HepG2 (cell line): ENCODE measurements around the gene ZSCAN31. TPM values are rescaled to one million over a fixed set of nuclear protein-coding genes. Genes with fewer than 3 reads are reported as not detected.

ENCODE experiments used
- ARNT2 ChIP-seq: sonication (generic); formaldehyde crosslinking; IDR thresholded peaks from 2 replicates; pipeline ENCODE4 v1.8.0; 2022; ENCODE audit warnings: mild to moderate bottlenecking, low read depth, missing genetic modification reagents, moderate library complexity
- FOXO1 ChIP-seq: sonication (generic); formaldehyde crosslinking; IDR thresholded peaks from 2 replicates; pipeline ENCODE4 v1.4.0; 2020; ENCODE audit warnings: missing genetic modification reagents
- HMGXB3 ChIP-seq: sonication (generic); formaldehyde crosslinking; IDR thresholded peaks from 2 replicates; pipeline ENCODE4 v1.4.0; 2020; ENCODE audit warnings: missing genetic modification reagents, borderline replicate concordance
- HOXA3 ChIP-seq: sonication (generic); formaldehyde crosslinking; IDR thresholded peaks from 2 replicates; pipeline ENCODE4 v1.5.0; 2020; ENCODE audit warnings: missing genetic modification reagents
- KDM2A ChIP-seq: sonication (generic); formaldehyde crosslinking; IDR thresholded peaks from 2 replicates; pipeline ENCODE4 v1.4.0; 2020; ENCODE audit warnings: low read depth, missing genetic modification reagents, borderline replicate concordance
- KDM3A ChIP-seq: IDR thresholded peaks from 2 replicates; pipeline ENCODE4 v1.6.1; 2018; ENCODE audit warnings: low read depth, missing compliant biosample characterization
- MED13 ChIP-seq: sonication (generic); formaldehyde crosslinking; IDR thresholded peaks from 2 replicates; pipeline ENCODE4 v1.5.0; 2020; ENCODE audit warnings: missing genetic modification reagents
- MLLT10 ChIP-seq: sonication (generic); formaldehyde crosslinking; IDR thresholded peaks from 2 replicates; pipeline ENCODE4 v1.4.0; 2020; ENCODE audit warnings: missing genetic modification reagents
- NCOA2 ChIP-seq: sonication (generic); formaldehyde crosslinking; IDR thresholded peaks from 2 replicates; pipeline ENCODE4 v1.8.0; 2022; ENCODE audit warnings: inconsistent platforms
- ONECUT2 ChIP-seq: sonication (generic); formaldehyde crosslinking; IDR thresholded peaks from 2 replicates; pipeline ENCODE4 v1.4.0; 2020; ENCODE audit warnings: missing genetic modification reagents
- PTBP1 ChIP-seq: fragments of 200-400 bp; formaldehyde crosslinking; IDR thresholded peaks from 2 replicates; pipeline ENCODE4 v1.6.1; 2018; ENCODE audit warnings: low read length, low read depth; ENCODE audit not compliant: poor library complexity, severe bottlenecking
- RELA ChIP-seq: sonication (generic); formaldehyde crosslinking; IDR thresholded peaks from 2 replicates; pipeline ENCODE4 v1.4.0; 2020; ENCODE audit warnings: missing genetic modification reagents
- RFXAP ChIP-seq: sonication (generic); formaldehyde crosslinking; IDR thresholded peaks from 2 replicates; pipeline ENCODE4 v1.4.0; 2020; ENCODE audit warnings: missing genetic modification reagents, borderline replicate concordance
- SALL1 ChIP-seq: sonication (generic); formaldehyde crosslinking; IDR thresholded peaks from 2 replicates; pipeline ENCODE4 v1.8.0; 2022; ENCODE audit warnings: mild to moderate bottlenecking, missing genetic modification reagents
- TBL1XR1 ChIP-seq: fragments of 150-350 bp; IDR thresholded peaks from 2 replicates; pipeline ENCODE4 v1.6.1; 2014; ENCODE audit warnings: borderline replicate concordance, low read length; ENCODE audit not compliant: partially characterized antibody
- TFDP2 ChIP-seq: sonication (generic); formaldehyde crosslinking; IDR thresholded peaks from 2 replicates; pipeline ENCODE4 v1.4.0; 2020; ENCODE audit warnings: missing genetic modification reagents
- ZFP1 ChIP-seq: IDR thresholded peaks from 2 replicates; pipeline ENCODE4 v1.6.1; 2016
- ZNF333 ChIP-seq: sonication (generic); formaldehyde crosslinking; IDR thresholded peaks from 2 replicates; pipeline ENCODE4 v1.4.0; 2020; ENCODE audit warnings: mild to moderate bottlenecking, missing genetic modification reagents, borderline replicate concordance
- ZNF451 ChIP-seq: sonication (generic); formaldehyde crosslinking; IDR thresholded peaks from 2 replicates; pipeline ENCODE4 v1.5.0; 2020; ENCODE audit warnings: mild to moderate bottlenecking, missing genetic modification reagents
- ZNF577 ChIP-seq: sonication (generic); formaldehyde crosslinking; IDR thresholded peaks from 2 replicates; pipeline ENCODE4 v1.4.0; 2020; ENCODE audit warnings: mild to moderate bottlenecking, low read depth, missing genetic modification reagents, borderline replicate concordance
- ZNF619 ChIP-seq: sonication (generic); formaldehyde crosslinking; IDR thresholded peaks from 2 replicates; pipeline ENCODE4 v1.4.0; 2020; ENCODE audit warnings: mild to moderate bottlenecking, missing genetic modification reagents
- ZNF629 ChIP-seq: sonication (generic); formaldehyde crosslinking; conservative IDR thresholded peaks from 2 replicates; pipeline ENCODE4 v1.5.0; 2020; ENCODE audit warnings: missing genetic modification reagents
- ZNF691 ChIP-seq: sonication (generic); formaldehyde crosslinking; IDR thresholded peaks from 2 replicates; pipeline ENCODE4 v1.4.0; 2020; ENCODE audit warnings: missing genetic modification reagents, low read depth, mild to moderate bottlenecking, borderline replicate concordance
- ZNF839 ChIP-seq: sonication (generic); formaldehyde crosslinking; IDR thresholded peaks from 2 replicates; pipeline ENCODE4 v1.4.0; 2020; ENCODE audit warnings: missing genetic modification reagents, mild to moderate bottlenecking, borderline replicate concordance
- polyA plus RNA-seq, 8 experiments: library from polyadenylated mRNA; depleted of rRNA in 3 of 8; stranded (reverse) in 7 of 8; unstranded in 1 of 8; fragments of >200 nt; fragmentation: Illumina TruSeq in 4 of 8; extraction: Trizol in 4 of 8; gene quantifications; 2 replicates each; pipeline versions ENCODE4 v1.2.1 to v1.2.3, GENCODE V29; 2011 to 2016; ENCODE audit warnings: low read depth in 4 of 8, missing spikeins in 1 of 8, mixed read lengths in 1 of 8; ENCODE audit not compliant: insufficient read depth in 1 of 8
- total RNA-seq, 5 experiments: library from RNA; depleted of rRNA; stranded (reverse); fragments of >200 nt; fragmentation: Illumina TruSeq; extraction: Trizol; gene quantifications; 2 replicates each; pipeline ENCODE4 v1.2.3, GENCODE V29; 2016; ENCODE audit warnings: low read depth in 1 of 5

The ZSCAN31 gene
- total and polyA plus RNA-seq, 2 of the 13 experiments (the other 11 are each of a cell fraction or from before 2014, with no cell fraction given): 5.3 to 6.2 TPM

DNA sequence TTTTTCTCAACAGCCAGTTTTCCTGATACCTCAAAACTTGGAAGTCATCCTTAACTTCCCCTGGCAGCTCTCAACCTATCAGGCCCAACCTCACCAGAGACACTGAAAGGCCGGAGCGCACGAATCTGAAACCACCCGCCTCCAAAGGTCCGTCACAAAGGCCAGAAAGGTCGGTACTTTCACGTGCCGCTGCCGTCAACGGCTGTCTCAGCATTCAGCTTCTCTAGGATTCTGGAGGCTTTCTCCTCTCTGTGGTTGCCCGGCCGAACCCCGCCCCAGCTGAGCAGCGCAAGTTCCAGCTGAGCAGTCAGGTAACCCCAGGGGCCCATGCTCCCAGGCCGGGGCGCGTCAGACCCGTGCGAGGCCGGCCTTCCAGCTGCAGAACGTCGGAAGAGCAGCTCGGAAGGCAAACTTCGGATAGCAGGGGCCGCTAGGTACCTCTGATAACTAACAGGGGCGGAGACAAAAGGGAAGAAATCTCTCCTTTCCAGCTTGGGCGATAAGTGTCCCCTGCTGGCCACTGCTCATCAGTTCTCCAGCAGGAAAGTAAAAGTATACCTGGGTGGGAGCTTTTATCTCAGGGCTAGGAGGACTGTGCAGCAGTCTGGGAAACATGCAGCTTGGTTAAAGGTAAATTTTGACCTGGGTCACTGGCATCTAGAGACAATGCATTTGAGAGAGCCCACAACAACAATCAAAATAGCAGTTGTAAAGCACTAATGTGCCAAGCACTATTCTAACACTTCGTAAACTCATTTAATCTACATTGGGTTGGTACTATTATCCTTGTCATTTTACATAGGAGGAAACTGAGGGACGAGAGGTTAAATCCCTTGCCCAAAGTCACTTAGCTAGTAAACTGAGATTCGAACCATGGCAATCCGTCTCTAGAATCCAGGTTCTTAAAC is 47.5 kb upstream of the ZSCAN31 start (continued):
- TF ChIP-seq TBL1XR1: peak; percentile 49
- 0 out of 2 replicates have a peak, but pooled peaks have one; percentile 69 for TF ChIP-seq ZNF451 (CRISPR knock-in tag)
- TF ChIP-seq ONECUT2 (CRISPR knock-in tag): no peak
- TF ChIP-seq ZNF333 (CRISPR knock-in tag): no peak
- peak; percentile 68; the same call in 1 of the 2 replicates for TF ChIP-seq FOXO1 (CRISPR knock-in tag)
- 0 out of 2 replicates have a peak, but pooled peaks have one; percentile 71 for TF ChIP-seq HMGXB3
- TF ChIP-seq HOXA3 (CRISPR knock-in tag): peak; percentile 95
- TF ChIP-seq ARNT2 (CRISPR knock-in tag): peak; percentile 86
- peak; percentile 93 for TF ChIP-seq TFDP2 (CRISPR knock-in tag)
- TF ChIP-seq ZNF691 (CRISPR knock-in tag): peak; percentile 77; the same call in 1 of the 2 replicates
- peak; percentile 93 for TF ChIP-seq PTBP1
- no peak; the same call in none of the 2 replicates for TF ChIP-seq ZNF619 (CRISPR knock-in tag)
- peak; percentile 72; the same call in 1 of the 2 replicates for TF ChIP-seq RFXAP (CRISPR knock-in tag)
- TF ChIP-seq MED13 (CRISPR knock-in tag): no peak
- peak; percentile 76; the same call in 1 of the 2 replicates for TF ChIP-seq ZFP1 (CRISPR knock-in tag)
- TF ChIP-seq ZNF839 (CRISPR knock-in tag): peak; percentile 91; the same call in 1 of the 2 replicates
- TF ChIP-seq ZNF629 (CRISPR knock-in tag): no peak; the same call in 1 of the 2 replicates
- peak; percentile 97 for TF ChIP-seq KDM2A (CRISPR knock-in tag)
- TF ChIP-seq NCOA2 (CRISPR knock-in tag): peak; percentile 63
- peak; percentile 59; the same call in 1 of the 2 replicates for TF ChIP-seq RELA
- no peak for TF ChIP-seq MLLT10 (CRISPR knock-in tag)
- peak; percentile 81; the same call in 1 of the 2 replicates for TF ChIP-seq KDM3A (CRISPR knock-in tag)
- peak; percentile 94 for TF ChIP-seq SALL1 (CRISPR knock-in tag)
- no peak for TF ChIP-seq ZNF577
